ENCODE results near the gene GTF3C4.

- no peak for TF ChIP-seq POLR2A (IDR thresholded peaks at IDR 0.05)
- TF ChIP-seq, protein P1, sequence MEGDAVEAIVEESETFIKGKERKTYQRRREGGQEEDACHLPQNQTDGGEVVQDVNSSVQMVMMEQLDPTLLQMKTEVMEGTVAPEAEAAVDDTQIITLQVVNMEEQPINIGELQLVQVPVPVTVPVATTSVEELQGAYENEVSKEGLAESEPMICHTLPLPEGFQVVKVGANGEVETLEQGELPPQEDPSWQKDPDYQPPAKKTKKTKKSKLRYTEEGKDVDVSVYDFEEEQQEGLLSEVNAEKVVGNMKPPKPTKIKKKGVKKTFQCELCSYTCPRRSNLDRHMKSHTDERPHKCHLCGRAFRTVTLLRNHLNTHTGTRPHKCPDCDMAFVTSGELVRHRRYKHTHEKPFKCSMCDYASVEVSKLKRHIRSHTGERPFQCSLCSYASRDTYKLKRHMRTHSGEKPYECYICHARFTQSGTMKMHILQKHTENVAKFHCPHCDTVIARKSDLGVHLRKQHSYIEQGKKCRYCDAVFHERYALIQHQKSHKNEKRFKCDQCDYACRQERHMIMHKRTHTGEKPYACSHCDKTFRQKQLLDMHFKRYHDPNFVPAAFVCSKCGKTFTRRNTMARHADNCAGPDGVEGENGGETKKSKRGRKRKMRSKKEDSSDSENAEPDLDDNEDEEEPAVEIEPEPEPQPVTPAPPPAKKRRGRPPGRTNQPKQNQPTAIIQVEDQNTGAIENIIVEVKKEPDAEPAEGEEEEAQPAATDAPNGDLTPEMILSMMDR (IDR thresholded peaks at IDR 0.05), result no peak
These were observed at the start of gene GTF3C4 for GRCh38 chr9:132670457-132671391.

All from testis (tissue), 2 donors.